HEK293T (cell line): ENCODE data around the gene DYRK3.

Experiments used
- BHLHE40 ChIP-seq: fragments of 450-650 bp; IDR thresholded peaks from 2 replicates; pipeline ENCODE4 v1.6.1; 2016; ENCODE audit warnings: mild to moderate bottlenecking, moderate library complexity, borderline replicate concordance
- CTBP1 ChIP-seq: fragments of 450-650 bp; IDR thresholded peaks from 2 replicates; pipeline ENCODE4 v1.6.1; 2016; ENCODE audit warnings: borderline replicate concordance
- ELF4 ChIP-seq: fragments of 450-650 bp; IDR thresholded peaks from 2 replicates; pipeline ENCODE4 v1.6.1; 2017; ENCODE audit warnings: antibody characterized with exemption
- FOXK2 ChIP-seq: fragments of 450-650 bp; IDR thresholded peaks from 2 replicates; pipeline ENCODE4 v1.6.1; 2016; ENCODE audit warnings: mild to moderate bottlenecking
- FOXM1 ChIP-seq: fragments of 450-650 bp; IDR thresholded peaks from 2 replicates; pipeline ENCODE4 v1.6.1; 2017; ENCODE audit warnings: mild to moderate bottlenecking, borderline replicate concordance
- HDGF ChIP-seq: fragments of 450-650 bp; IDR thresholded peaks from 2 replicates; pipeline ENCODE4 v1.6.1; 2017; ENCODE audit warnings: antibody characterized with exemption, borderline replicate concordance
- NFRKB ChIP-seq: fragments of 450-650 bp; IDR thresholded peaks from 2 replicates; pipeline ENCODE4 v1.6.1; 2016; ENCODE audit warnings: mild to moderate bottlenecking, moderate library complexity
- SP1 ChIP-seq: fragments of 450-650 bp; IDR thresholded peaks from 2 replicates; pipeline ENCODE4 v1.6.1; 2017
- SUZ12 ChIP-seq: fragments of 450-650 bp; IDR thresholded peaks from 2 replicates; pipeline ENCODE4 v1.6.1; 2016; ENCODE audit warnings: mild to moderate bottlenecking
- TARDBP ChIP-seq: fragments of 450-650 bp; IDR thresholded peaks from 2 replicates; pipeline ENCODE4 v1.6.1; 2016

DNA sequence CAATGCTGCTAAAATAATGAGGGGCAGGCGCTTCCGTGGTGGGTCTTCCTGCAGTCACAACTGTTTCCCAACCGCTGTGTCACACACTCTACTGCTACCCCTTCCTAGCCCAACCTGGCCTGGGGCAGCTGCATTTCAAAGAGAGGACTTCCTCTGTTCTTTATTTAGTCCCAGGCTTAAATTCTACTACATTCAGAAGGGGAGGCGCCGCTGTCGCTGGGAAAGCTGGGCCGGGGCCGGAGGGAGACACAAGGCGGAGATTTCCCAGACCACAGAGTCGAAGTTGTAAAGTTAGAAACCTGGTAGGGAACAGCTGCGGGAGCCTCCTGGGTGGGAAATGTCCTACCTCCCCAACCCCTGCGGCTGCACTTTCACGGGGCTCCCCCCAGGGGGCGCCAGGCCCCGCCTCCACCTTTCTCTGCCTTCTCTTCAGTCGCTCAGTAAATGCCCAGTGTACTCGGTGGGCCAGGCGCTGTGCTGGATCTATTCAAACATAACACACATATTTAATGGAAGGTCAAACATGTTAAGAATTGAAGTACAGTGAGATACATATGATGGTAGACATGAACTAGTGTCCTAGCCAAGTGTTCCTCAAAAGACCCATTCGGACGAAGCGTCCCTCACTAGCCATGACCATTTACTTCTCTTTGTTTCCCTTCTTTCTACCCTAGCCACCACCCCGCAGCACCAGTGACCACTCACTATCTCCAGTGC is 23.1 kb downstream of the DYRK3 start:
- TF ChIP-seq CTBP1: no peak
- no peak for TF ChIP-seq FOXM1
- TF ChIP-seq SUZ12: no peak
- no peak for TF ChIP-seq SP1
- no peak for TF ChIP-seq ELF4
- no peak for TF ChIP-seq HDGF
- TF ChIP-seq TARDBP: no peak
- TF ChIP-seq FOXK2: no peak
- TF ChIP-seq NFRKB: no peak
- no peak for TF ChIP-seq BHLHE40
